Right lobe of liver (tissue), 4 donors: ENCODE measurements around the gene KIF2C.

Experiments used
- POLR2A ChIP-seq: fragments of 450-650 bp; IDR thresholded peaks from one replicate; pipeline ENCODE4 v1.6.1; 2017; ENCODE audit warnings: antibody characterized with exemption, mild to moderate bottlenecking
- TF ChIP-seq, protein P1 (sequence below), 4 donors: fragments of 200-600 bp in 3 of 4; fragments of 450-650 bp in 1 of 4; IDR thresholded peaks; one replicate each; pipeline versions ENCODE4 v1.5.1 to v1.8.0; 2016 to 2022; ENCODE audit warnings: antibody characterized with exemption in 4 of 4, mild to moderate bottlenecking in 2 of 4
- donor health status: DM: no; HTN: no; CAD: no.
- donor health status: DM: no; HTN: no; CAD: no.
- donor health status: DM: no; HTN: yes; CAD: no.

DNA sequence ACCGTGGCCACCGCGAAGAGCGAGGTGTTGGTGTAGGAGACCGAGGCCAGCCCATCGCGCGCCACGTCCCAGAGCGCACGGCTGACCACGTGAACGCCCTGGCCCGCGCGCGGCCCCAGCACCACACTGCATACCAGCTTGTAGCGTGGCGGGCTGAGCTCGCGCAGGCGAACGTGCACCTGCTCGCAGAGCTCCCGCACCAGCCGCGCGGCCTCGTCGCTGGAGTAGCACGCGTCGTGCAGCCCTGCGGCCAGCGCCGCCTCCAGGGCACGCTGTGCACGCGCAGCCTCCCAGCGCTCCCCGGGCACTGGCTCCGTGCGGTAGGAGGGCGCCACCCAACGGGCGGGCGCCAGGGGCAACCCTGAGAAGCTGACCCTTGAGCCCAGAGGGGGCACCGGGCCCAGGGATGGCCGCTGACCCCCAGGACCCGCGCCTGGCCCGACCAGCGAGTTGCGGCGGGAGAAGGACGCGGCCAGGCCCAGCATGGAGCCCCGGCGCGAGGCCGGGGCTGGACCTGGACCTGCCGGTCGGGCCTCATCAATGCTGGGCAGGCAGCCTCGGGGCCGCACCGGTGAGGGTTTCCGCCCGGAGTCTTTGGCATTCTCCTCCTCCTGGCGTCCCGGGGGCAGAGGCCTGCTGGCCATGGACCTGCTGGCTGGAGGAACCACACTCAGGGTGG lies 66.5 kb downstream of the KIF2C start:
- TF ChIP-seq, protein P1, sequence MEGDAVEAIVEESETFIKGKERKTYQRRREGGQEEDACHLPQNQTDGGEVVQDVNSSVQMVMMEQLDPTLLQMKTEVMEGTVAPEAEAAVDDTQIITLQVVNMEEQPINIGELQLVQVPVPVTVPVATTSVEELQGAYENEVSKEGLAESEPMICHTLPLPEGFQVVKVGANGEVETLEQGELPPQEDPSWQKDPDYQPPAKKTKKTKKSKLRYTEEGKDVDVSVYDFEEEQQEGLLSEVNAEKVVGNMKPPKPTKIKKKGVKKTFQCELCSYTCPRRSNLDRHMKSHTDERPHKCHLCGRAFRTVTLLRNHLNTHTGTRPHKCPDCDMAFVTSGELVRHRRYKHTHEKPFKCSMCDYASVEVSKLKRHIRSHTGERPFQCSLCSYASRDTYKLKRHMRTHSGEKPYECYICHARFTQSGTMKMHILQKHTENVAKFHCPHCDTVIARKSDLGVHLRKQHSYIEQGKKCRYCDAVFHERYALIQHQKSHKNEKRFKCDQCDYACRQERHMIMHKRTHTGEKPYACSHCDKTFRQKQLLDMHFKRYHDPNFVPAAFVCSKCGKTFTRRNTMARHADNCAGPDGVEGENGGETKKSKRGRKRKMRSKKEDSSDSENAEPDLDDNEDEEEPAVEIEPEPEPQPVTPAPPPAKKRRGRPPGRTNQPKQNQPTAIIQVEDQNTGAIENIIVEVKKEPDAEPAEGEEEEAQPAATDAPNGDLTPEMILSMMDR (IDR thresholded peaks at IDR 0.05): no peak
- no peak for TF ChIP-seq POLR2A
